Colonic mucosa (tissue), 4 donors: Measurements from ENCODE around the gene A4GALT. TPM values are rescaled to one million over a fixed set of nuclear protein-coding genes. Genes with fewer than 3 reads are reported as not detected.

Experiments
- DNase-seq: peaks from one replicate; pipeline ENCODE4 v3.0.0-alpha.2; 2020
- H3K27ac ChIP-seq: fragments of 200-600 bp; one replicate; pipeline ENCODE4 v1.8.0; 2021
- H3K27me3 ChIP-seq: fragments of 200-600 bp; one replicate; pipeline ENCODE4 v1.8.0; 2021
- H3K36me3 ChIP-seq: fragments of 200-600 bp; one replicate; pipeline ENCODE4 v1.8.0; 2021
- H3K4me1 ChIP-seq: fragments of 200-600 bp; one replicate; pipeline ENCODE4 v1.8.0; 2021; ENCODE audit warnings: mild to moderate bottlenecking
- H3K4me3 ChIP-seq: fragments of 200-600 bp; one replicate; pipeline ENCODE4 v1.8.0; 2021
- H3K9ac ChIP-seq, 2 donors: one replicate each; pipeline ENCODE4 v1.7.0; 2013; ENCODE audit warnings: control low read depth in 2 of 2, low read depth in 2 of 2, low read length in 2 of 2
- H3K9me3 ChIP-seq: fragments of 200-600 bp; one replicate; pipeline ENCODE4 v1.8.0; 2021
- CTCF ChIP-seq: fragments of 200-600 bp; IDR thresholded peaks from one replicate; pipeline ENCODE4 v1.8.0; 2022; ENCODE audit warnings: antibody characterized with exemption, mild to moderate bottlenecking
- intact Hi-C: fragments of 100-400 bp; cut with DNase I; formaldehyde crosslinking; loops from one replicate; pipeline ENCODE4 v1.14.1; 2022
- total RNA-seq, 2 donors: library from RNA; stranded (reverse); fragmentation: NEBNext Ultra II Directional in 1 of 2; extraction: Animal tissue kit (Norgen Biotek cat#: 25700) in 1 of 2; gene quantifications; one replicate each; pipeline ENCODE4 v1.2.1, GENCODE V29; 2021
- donor health status: healthy.
- donor health status: DM: no; HTN: no; CAD: no.
- donor health status: DM: no; HTN: no; CAD: no.

Gene A4GALT
- 1 to 10 TPM; 2.7 to 8.7 TPM for total RNA-seq

- intact Hi-C loops: no loop called here
- TF ChIP-seq CTCF: no peak
- H3K27me3 ChIP-seq: peaks cover 30% of the 10 kb centered on the region
- peak within 1 kb of the TSS; percentile 43 to 79 for H3K9ac ChIP-seq
- no peaks in the 10 kb centered on the region for H3K36me3 ChIP-seq
- no peaks in the 10 kb centered on the region for H3K4me1 ChIP-seq
- H3K4me3 ChIP-seq: peak within 1 kb of the TSS; percentile 51
- H3K27ac ChIP-seq: peak within 1 kb of the TSS; percentile 66
- DNase-seq: no peak
- H3K9me3 ChIP-seq: no peaks in the 10 kb centered on the region
Measured at GRCh38 chr22:42720263-42721044, at the start of gene A4GALT. A4GALT (minus strand) TSS chr22:42720870; CDS start chr22:42693951, 26,919 bp downstream.

GRCh38 chr22:42770448-42770726 is 49.7 kb upstream of the A4GALT start:
- no peaks in the 10 kb centered on the region for H3K4me1 ChIP-seq
- no peak overlapping the region for H3K27ac ChIP-seq
- H3K9ac ChIP-seq: no peak overlapping the region
- no peak for DNase-seq
- no peaks in the 10 kb centered on the region for H3K27me3 ChIP-seq
- intact Hi-C loops: loop anchor here (10.0 kb wide), 1 partner anchor 106 kb away; no protein-coding TSS in a partner anchor
- no peak overlapping the region for H3K4me3 ChIP-seq
- H3K9me3 ChIP-seq: no peaks in the 10 kb centered on the region
- no peak for TF ChIP-seq CTCF
- no peaks in the 10 kb centered on the region for H3K36me3 ChIP-seq

GRCh38 chr22:42769574-42770447 is 49.1 kb upstream of the A4GALT start:
- intact Hi-C loops: loop anchor here (10.0 kb wide), 1 partner anchor 105 kb away; no protein-coding TSS in a partner anchor
- Histone ChIP-seq H3K27me3 (no peaks in the 10 kb centered on the region), H3K9me3 (no peaks in the 10 kb centered on the region), H3K4me3 (no peak overlapping the region), H3K4me1 (no peaks in the 10 kb centered on the region), H3K9ac (no peak overlapping the region), H3K36me3 (no peaks in the 10 kb centered on the region), H3K27ac (no peak overlapping the region)
- peak; percentile 41 for DNase-seq
- no peak for TF ChIP-seq CTCF

GRCh38 chr22:42769238-42769573 is 48.5 kb upstream of the A4GALT start:
- DNase-seq: no peak
- Histone ChIP-seq H3K27ac (no peak overlapping the region), H3K27me3 (no peaks in the 10 kb centered on the region), H3K4me1 (no peaks in the 10 kb centered on the region), H3K4me3 (no peak overlapping the region), H3K9ac (no peak overlapping the region), H3K36me3 (no peaks in the 10 kb centered on the region), H3K9me3 (no peaks in the 10 kb centered on the region)
- intact Hi-C loops: no loop called here
- TF ChIP-seq CTCF: no peak

GRCh38 chr22:42768385-42769035 is 47.8 kb upstream of the A4GALT start:
- Histone ChIP-seq H3K9me3 (no peaks in the 10 kb centered on the region), H3K4me1 (no peaks in the 10 kb centered on the region), H3K27ac (no peak overlapping the region), H3K4me3 (no peak overlapping the region), H3K36me3 (no peaks in the 10 kb centered on the region), H3K9ac (no peak overlapping the region), H3K27me3 (no peaks in the 10 kb centered on the region)
- no peak for DNase-seq
- intact Hi-C loops: no loop called here
- TF ChIP-seq CTCF: no peak
